Mucosa of rectum (tissue), 2 donors: ENCODE results near the gene KMT2C.
"Not testable (repeated sequence)": the region's sequence is repeated elsewhere in the genome, so short reads cannot be mapped to it uniquely, and the experiment has no call there.

ENCODE experiments used
- H3K27ac ChIP-seq, 2 donors: one replicate each; pipeline ENCODE4 v1.7.0; 2013; ENCODE audit warnings: inconsistent platforms in 2 of 2, low read depth in 2 of 2, low read length in 2 of 2
- H3K27me3 ChIP-seq, 2 donors: one replicate each; pipeline ENCODE4 v1.7.0; 2013; ENCODE audit warnings: low read length in 2 of 2; ENCODE audit not compliant: control insufficient read depth in 2 of 2, insufficient read depth in 2 of 2
- H3K36me3 ChIP-seq, 2 donors: one replicate each; pipeline ENCODE4 v1.7.0; 2013; ENCODE audit warnings: low read length in 2 of 2; ENCODE audit not compliant: control insufficient read depth in 2 of 2, insufficient read depth in 2 of 2
- H3K4me1 ChIP-seq, 2 donors: one replicate each; pipeline ENCODE4 v1.7.0; 2013; ENCODE audit warnings: low read length in 2 of 2, mild to moderate bottlenecking in 1 of 2; ENCODE audit not compliant: control insufficient read depth in 2 of 2, insufficient read depth in 2 of 2
- H3K4me3 ChIP-seq, 2 donors: one replicate each; pipeline ENCODE4 v1.7.0; 2013; ENCODE audit warnings: low read length in 2 of 2
- H3K9ac ChIP-seq, 2 donors: one replicate each; pipeline ENCODE4 v1.7.0; 2013; ENCODE audit warnings: low read length in 2 of 2, low read depth in 1 of 2, mild to moderate bottlenecking in 1 of 2
- H3K9me3 ChIP-seq, 2 donors: one replicate each; pipeline ENCODE4 v1.7.0; 2013; ENCODE audit warnings: low read length in 2 of 2; ENCODE audit not compliant: control insufficient read depth in 2 of 2
- donor health status: healthy.
- donor health status: Normal muscosa, but diverticular disease.

Gene KMT2C

GRCh38 chr7:152406030-152406429 is 29.8 kb downstream of the KMT2C start:
- Histone ChIP-seq H3K4me3 (peak overlapping the region in 1 of 2 donors; percentile 9), H3K9me3 (peaks cover 12 to 21% of the 10 kb centered on the region in 2 donors)
- not testable (repeated sequence) for H3K27me3 ChIP-seq, H3K9ac ChIP-seq, H3K4me1 ChIP-seq, H3K36me3 ChIP-seq, H3K27ac ChIP-seq

GRCh38 chr7:152403726-152404125 is 32.1 kb downstream of the KMT2C start:
- Histone ChIP-seq H3K4me1 (no peaks in the 10 kb centered on the region), H3K9me3 (peaks cover 12 to 21% of the 10 kb centered on the region in 2 donors), H3K27ac (no peak overlapping the region), H3K4me3 (peak overlapping the region in 1 of 2 donors; percentile 0), H3K27me3 (no peaks in the 10 kb centered on the region), H3K9ac (no peak overlapping the region), H3K36me3 (no peaks in the 10 kb centered on the region)

DNA sequence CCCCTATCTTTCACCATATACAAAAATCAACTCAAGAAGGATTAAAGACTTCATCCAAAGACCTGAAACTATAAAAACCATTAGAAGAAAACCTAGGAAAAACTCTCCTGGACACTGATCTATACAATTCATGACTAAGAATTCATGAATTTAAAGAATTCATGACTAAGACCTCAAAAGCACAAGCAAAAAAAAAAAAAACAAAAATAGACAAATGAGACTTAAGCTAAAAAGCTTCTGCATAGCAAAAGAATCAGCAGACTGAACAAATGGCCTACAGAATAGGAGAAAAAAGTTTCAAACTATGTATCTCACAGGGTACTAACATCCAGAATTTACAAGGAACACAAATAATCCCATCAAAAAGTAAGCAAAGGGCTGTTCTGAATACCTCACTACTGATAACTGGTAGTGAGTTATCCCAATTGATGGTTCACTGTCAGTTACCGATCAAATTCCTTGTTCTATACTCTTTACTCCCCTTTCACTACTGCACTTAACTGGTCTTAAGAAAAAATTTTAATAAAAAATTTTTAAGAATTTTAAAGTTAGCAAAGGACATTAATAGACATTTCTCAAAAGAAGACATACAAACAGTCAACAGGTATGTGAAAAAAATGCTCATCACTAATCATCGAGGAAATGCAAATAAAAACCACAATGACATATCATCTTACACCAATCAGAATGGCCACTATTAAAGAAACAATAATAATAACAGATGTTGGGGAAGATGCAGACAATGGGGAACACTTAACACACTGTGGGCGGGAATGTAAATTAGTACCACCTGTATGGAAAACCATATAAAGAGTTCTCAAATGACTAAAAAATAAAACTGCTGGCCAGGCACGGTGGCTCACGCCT is 33.2 kb downstream of the KMT2C start:
- Histone ChIP-seq H3K27me3 (no peaks in the 10 kb centered on the region), H3K4me1 (no peaks in the 10 kb centered on the region), H3K9ac (no peak overlapping the region), H3K4me3 (no peak overlapping the region), H3K9me3 (peaks cover 12 to 21% of the 10 kb centered on the region in 2 donors), H3K27ac (no peak overlapping the region), H3K36me3 (no peaks in the 10 kb centered on the region)

DNA sequence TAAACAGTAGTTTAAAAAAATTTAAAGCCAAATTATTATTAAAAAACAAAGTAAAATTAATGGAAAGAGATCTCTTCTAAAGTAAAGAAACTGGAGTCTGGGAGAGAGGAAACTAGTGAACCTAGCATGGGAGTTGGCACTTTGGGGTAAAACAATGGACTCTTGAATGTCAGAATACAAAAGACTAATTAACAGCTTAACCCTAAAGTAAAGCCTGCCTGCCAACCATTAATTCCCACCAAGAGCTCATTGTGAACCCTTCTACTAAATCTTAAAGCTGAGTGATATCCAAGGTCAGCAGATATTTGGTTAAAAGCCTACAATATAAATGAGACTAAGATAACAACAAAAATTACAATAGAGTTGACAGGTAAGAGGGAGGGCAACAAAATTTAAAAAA is 36.5 kb downstream of the KMT2C start:
- no peaks in the 10 kb centered on the region for H3K4me1 ChIP-seq
- no peak overlapping the region for H3K27ac ChIP-seq
- no peaks in the 10 kb centered on the region for H3K27me3 ChIP-seq
- peaks cover 5 to 9% of the 10 kb centered on the region in 2 donors for H3K9me3 ChIP-seq
- H3K9ac ChIP-seq: no peak overlapping the region
- no peaks in the 10 kb centered on the region for H3K36me3 ChIP-seq
- H3K4me3 ChIP-seq: no peak overlapping the region

- Histone ChIP-seq H3K36me3 (no peaks in the 10 kb centered on the region), H3K9ac (no peak overlapping the region), H3K4me1 (no peaks in the 10 kb centered on the region), H3K4me3 (no peak overlapping the region), H3K27me3 (no peaks in the 10 kb centered on the region), H3K27ac (no peak overlapping the region), H3K9me3 (peaks cover 0 to 2% of the 10 kb centered on the region in 2 donors)
Measured at GRCh38 chr7:152395112-152395511, 40.7 kb downstream of the KMT2C start.

DNA sequence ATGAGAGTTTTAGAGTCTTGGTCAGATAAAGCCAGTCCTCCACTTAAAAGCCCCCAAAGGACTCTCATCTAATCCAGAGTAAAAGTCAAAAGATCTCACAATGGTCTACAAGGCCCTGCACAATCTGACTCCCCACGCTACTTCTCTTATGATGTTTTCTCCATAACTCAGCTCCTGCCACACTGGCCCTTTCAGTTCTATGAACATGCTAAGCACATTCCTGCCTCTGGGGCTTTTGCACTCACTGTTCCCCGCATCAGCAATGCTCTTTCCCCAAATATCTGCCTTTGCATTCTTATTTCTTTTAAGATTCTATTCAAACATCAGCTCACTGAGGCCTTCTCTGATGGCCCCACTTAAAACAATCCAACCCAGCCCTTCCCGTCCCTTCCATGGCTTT is 41.6 kb downstream of the KMT2C start:
- not testable (repeated sequence) for H3K4me3 ChIP-seq, H3K27me3 ChIP-seq, H3K4me1 ChIP-seq, H3K27ac ChIP-seq, H3K9ac ChIP-seq, H3K9me3 ChIP-seq, H3K36me3 ChIP-seq

GRCh38 chr7:152392254-152392653 is 43.5 kb downstream of the KMT2C start:
- Histone ChIP-seq H3K9ac (no peak overlapping the region), H3K4me3 (no peak overlapping the region), H3K36me3 (no peaks in the 10 kb centered on the region), H3K9me3 (peaks cover 0 to 2% of the 10 kb centered on the region in 2 donors), H3K27me3 (no peaks in the 10 kb centered on the region), H3K4me1 (no peaks in the 10 kb centered on the region), H3K27ac (no peak overlapping the region)

GRCh38 chr7:152386136-152386764 is 49.6 kb downstream of the KMT2C start:
- H3K9ac ChIP-seq, H3K27me3 ChIP-seq, H3K27ac ChIP-seq, H3K4me3 ChIP-seq, H3K9me3 ChIP-seq, H3K4me1 ChIP-seq, H3K36me3 ChIP-seq: not testable (repeated sequence)

GRCh38 chr7:152384235-152385200 is 51.3 kb downstream of the KMT2C start:
- H3K27ac ChIP-seq, H3K4me3 ChIP-seq, H3K27me3 ChIP-seq, H3K9ac ChIP-seq, H3K4me1 ChIP-seq, H3K9me3 ChIP-seq, H3K36me3 ChIP-seq: not testable (repeated sequence)
